Activated B cell treated with CpG ODN at 0.5 μM for 24 hours (primary cell): ENCODE results near the gene HELB. TPM values are rescaled to one million over a fixed set of nuclear protein-coding genes. Genes with fewer than 3 reads are reported as not detected.

Experiments used
- ATAC-seq: fragments of 200-7000 bp; cut with Tn5 transposase; one replicate; pipeline ENCODE4 v1.10.0; 2021; ENCODE audit warnings: low read depth, mild to moderate bottlenecking, moderate library complexity
- CTCF ChIA-PET: fragments of 350-600 bp; sonication (Branson Sonifier 250); formaldehyde crosslinking; loops from one replicate; lab custom pipeline; 2021; ENCODE audit warnings: antibody characterized with exemption; lab: Charles Lee
- POLR2A ChIA-PET: fragments of 350-600 bp; sonication (Branson Sonifier 250); formaldehyde crosslinking; loops from one replicate; lab custom pipeline; 2021; ENCODE audit warnings: antibody characterized with exemption; lab: Charles Lee
- DNase-seq: peaks from one replicate; pipeline ENCODE4 v3.0.0; 2022
- H3K27ac Mint-ChIP-seq: one replicate; pipeline ENCODE4 v1.8.0; 2020; ENCODE audit warnings: mixed read lengths
- H3K27me3 Mint-ChIP-seq: one replicate; pipeline ENCODE4 v1.8.0; 2021; ENCODE audit warnings: mixed read lengths
- H3K36me3 Mint-ChIP-seq: one replicate; pipeline ENCODE4 v1.8.0; 2021; ENCODE audit warnings: low read depth, mixed read lengths
- H3K4me1 Mint-ChIP-seq: one replicate; pipeline ENCODE4 v1.8.0; 2021; ENCODE audit warnings: mixed read lengths
- H3K4me3 Mint-ChIP-seq: one replicate; pipeline ENCODE4 v1.8.0; 2020; ENCODE audit warnings: mild to moderate bottlenecking, mixed read lengths
- H3K9me3 Mint-ChIP-seq: one replicate; pipeline ENCODE4 v1.8.0; 2020; ENCODE audit warnings: mixed read lengths
- intact Hi-C: fragments of 100-400 bp; cut with micrococcal nuclease; formaldehyde crosslinking; loops from one replicate; pipeline ENCODE4 v1.15.1; 2024
- total RNA-seq: library from RNA; stranded (reverse); gene quantifications from 2 replicates; pipeline ENCODE4 v1.2.3, GENCODE V29; 2022
- TF ChIP-seq, protein P1 (sequence below): fragments of 200-600 bp; IDR thresholded peaks from one replicate; pipeline ENCODE4 v1.8.0; 2022; ENCODE audit warnings: antibody characterized with exemption, mild to moderate bottlenecking

The HELB gene
- total RNA-seq, 1 donor from 2014 or later: 7.2 TPM

DNA sequence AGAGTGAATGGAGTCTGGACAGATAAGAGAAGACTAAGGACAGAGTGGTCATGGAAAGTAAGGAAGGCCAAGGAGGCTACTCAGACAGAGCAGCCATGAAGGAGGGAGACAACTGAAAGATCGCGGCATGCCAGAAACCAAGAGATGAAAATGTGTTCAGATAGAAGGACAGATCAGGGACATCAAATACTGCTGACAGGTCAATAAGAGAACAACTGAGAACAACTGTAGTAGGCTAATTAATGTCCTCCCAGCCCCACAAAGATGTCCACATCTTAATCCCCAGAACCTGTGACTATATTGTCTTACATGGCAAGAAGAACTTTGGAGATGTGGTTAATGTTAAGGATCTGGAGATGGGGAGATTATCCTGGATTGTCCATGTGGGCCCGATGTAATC lies 15.0 kb upstream of the HELB start:
- POLR2A ChIA-PET: no interaction called here
- no peaks in the 10 kb centered on the region for H3K4me1 Mint-ChIP-seq
- CTCF ChIA-PET: no interaction called here
- no peak overlapping the region for H3K4me3 Mint-ChIP-seq
- DNase-seq (no peak), ATAC-seq (no peak)
- no peaks in the 10 kb centered on the region for H3K36me3 Mint-ChIP-seq
- no peaks in the 10 kb centered on the region for H3K9me3 Mint-ChIP-seq
- TF ChIP-seq, protein P1, sequence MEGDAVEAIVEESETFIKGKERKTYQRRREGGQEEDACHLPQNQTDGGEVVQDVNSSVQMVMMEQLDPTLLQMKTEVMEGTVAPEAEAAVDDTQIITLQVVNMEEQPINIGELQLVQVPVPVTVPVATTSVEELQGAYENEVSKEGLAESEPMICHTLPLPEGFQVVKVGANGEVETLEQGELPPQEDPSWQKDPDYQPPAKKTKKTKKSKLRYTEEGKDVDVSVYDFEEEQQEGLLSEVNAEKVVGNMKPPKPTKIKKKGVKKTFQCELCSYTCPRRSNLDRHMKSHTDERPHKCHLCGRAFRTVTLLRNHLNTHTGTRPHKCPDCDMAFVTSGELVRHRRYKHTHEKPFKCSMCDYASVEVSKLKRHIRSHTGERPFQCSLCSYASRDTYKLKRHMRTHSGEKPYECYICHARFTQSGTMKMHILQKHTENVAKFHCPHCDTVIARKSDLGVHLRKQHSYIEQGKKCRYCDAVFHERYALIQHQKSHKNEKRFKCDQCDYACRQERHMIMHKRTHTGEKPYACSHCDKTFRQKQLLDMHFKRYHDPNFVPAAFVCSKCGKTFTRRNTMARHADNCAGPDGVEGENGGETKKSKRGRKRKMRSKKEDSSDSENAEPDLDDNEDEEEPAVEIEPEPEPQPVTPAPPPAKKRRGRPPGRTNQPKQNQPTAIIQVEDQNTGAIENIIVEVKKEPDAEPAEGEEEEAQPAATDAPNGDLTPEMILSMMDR: no peak
- H3K27me3 Mint-ChIP-seq: no peaks in the 10 kb centered on the region
- H3K27ac Mint-ChIP-seq: no peak overlapping the region
- intact Hi-C loops: no loop called here

GRCh38 chr12:66288121-66288520 lies 14.2 kb upstream of the HELB start:
- no peaks in the 10 kb centered on the region for H3K27me3 Mint-ChIP-seq
- H3K4me1 Mint-ChIP-seq: no peaks in the 10 kb centered on the region
- POLR2A ChIA-PET: no interaction called here
- intact Hi-C loops: no loop called here
- TF ChIP-seq, protein P1: no peak
- CTCF ChIA-PET: no interaction called here
- no peak overlapping the region for H3K27ac Mint-ChIP-seq
- no peaks in the 10 kb centered on the region for H3K9me3 Mint-ChIP-seq
- ATAC-seq (no peak), DNase-seq (no peak)
- no peak overlapping the region for H3K4me3 Mint-ChIP-seq
- H3K36me3 Mint-ChIP-seq: no peaks in the 10 kb centered on the region

DNA sequence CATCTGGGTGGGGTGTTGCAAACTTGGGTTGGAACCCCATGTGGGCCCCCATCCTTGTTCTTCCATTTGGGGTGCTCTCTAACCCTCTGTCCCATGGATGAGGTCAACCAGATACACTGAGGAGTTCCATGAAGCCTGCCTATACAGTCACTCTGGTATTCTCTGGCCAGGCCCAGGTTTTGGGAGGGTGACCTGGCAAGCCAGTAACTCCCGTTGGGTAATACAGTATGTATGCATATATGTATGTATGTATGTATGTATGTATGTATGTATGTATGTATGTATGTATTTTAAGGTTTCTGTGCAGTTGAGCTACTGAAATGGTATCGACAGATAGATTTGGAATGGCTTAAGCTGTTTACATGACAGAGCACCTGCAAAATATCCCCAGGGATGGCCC lies 12.8 kb upstream of the HELB start:
- ATAC-seq (no peak), DNase-seq (no peak)
- ChIA-PET POLR2A (no interaction called here), CTCF (no interaction called here)
- Mint-ChIP-seq H3K27ac (no peak overlapping the region), H3K36me3 (no peaks in the 10 kb centered on the region), H3K9me3 (no peaks in the 10 kb centered on the region), H3K4me1 (no peaks in the 10 kb centered on the region), H3K27me3 (peaks cover 2% of the 10 kb centered on the region), H3K4me3 (no peak overlapping the region)
- intact Hi-C loops: no loop called here
- TF ChIP-seq, protein P1: no peak

GRCh38 chr12:66290716-66291200 lies 11.5 kb upstream of the HELB start:
- intact Hi-C loops: no loop called here
- Mint-ChIP-seq H3K27ac (no peak overlapping the region), H3K9me3 (no peaks in the 10 kb centered on the region), H3K4me1 (no peaks in the 10 kb centered on the region), H3K36me3 (no peaks in the 10 kb centered on the region), H3K27me3 (peaks cover 2% of the 10 kb centered on the region), H3K4me3 (no peak overlapping the region)
- TF ChIP-seq, protein P1: no peak
- POLR2A ChIA-PET: no interaction called here
- DNase-seq (no peak), ATAC-seq (no peak)
- CTCF ChIA-PET: no interaction called here

DNA sequence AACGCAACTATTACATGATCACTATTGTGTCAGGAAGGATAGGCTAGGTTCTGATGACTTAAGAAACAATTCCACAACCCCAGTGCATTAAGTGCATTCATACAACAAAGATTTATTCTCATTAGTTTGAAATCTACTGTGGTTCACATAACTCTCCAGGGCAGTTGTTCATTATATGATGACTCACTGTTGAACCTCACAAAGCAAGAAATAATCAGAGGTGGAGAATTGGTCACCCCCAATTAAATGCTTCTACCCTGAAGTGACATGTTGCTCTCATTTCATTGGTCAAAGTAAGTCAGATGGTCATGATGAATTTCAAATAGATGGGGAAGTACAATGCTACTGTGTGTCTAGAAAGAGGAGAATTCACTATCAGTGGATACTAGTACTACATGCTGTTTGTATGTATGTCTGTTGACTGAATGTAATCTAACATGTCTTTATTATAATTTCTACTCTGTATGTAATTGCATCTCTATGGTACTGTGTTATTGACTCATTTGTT lies 6.1 kb upstream of the HELB start:
- ChIA-PET POLR2A (no interaction called here), CTCF (no interaction called here)
- Mint-ChIP-seq H3K4me3 (no peak overlapping the region), H3K27ac (no peak overlapping the region), H3K27me3 (peaks cover 5% of the 10 kb centered on the region), H3K36me3 (no peaks in the 10 kb centered on the region), H3K4me1 (peaks cover 2% of the 10 kb centered on the region), H3K9me3 (no peaks in the 10 kb centered on the region)
- intact Hi-C loops: no loop called here
- ATAC-seq: no peak
- DNase-seq: no peak
- TF ChIP-seq, protein P1: no peak
